Heart left ventricle (tissue), 13 donors: ENCODE data around the gene IFIH1.

Experiments used
- POLR2A ChIP-seq, 2 donors: fragments of 450-650 bp; IDR thresholded peaks; one replicate each; pipeline ENCODE4 v1.6.1; 2017; ENCODE audit warnings: antibody characterized with exemption in 2 of 2, mild to moderate bottlenecking in 2 of 2, moderate library complexity in 2 of 2
- TF ChIP-seq, protein P1 (sequence below), 12 donors: fragments of 200-600 bp; sonication (generic) in 4 of 12; IDR thresholded peaks; one replicate each; pipeline versions ENCODE4 v1.5.0 to v1.8.0; 2018 to 2022; ENCODE audit warnings: antibody characterized with exemption in 12 of 12, mild to moderate bottlenecking in 5 of 12
- donor health status: ischemic (EF 13 %, LVEDD 7.1; RV severe dilation, severe dysfunction).
- donor health status: DM: no; HTN: yes; CAD: no.
- donor health status: DM: no; HTN: no; CAD: no.
- donor health status: ischemic (EF 25% LVEDD 6.9; RV normal size, moderate dysfunction).
- donor health status: ischemic (EF 25% LVEDD 5.7; RV mildly dilated, moderate dysfunction).
- donor health status: ischemic (EF 35%, LVEDD 5.7; RV mildly dilated, moderate dysfunction).
- donor health status: nonischemic (EF 11% LVEDD 7.7; RV severe dilation, severe dysfunction).
- donor health status: DM: yes; HTN: yes; CAD: no.
- donor health status: PGD.
- donor health status: ischemic (EF 29% LVEDD 5.4; RV normal size, mild dysfunction).
- donor health status: nonischemic (EF 23%, LVEDD 6.1; RV moderate dilation, normal function).

DNA sequence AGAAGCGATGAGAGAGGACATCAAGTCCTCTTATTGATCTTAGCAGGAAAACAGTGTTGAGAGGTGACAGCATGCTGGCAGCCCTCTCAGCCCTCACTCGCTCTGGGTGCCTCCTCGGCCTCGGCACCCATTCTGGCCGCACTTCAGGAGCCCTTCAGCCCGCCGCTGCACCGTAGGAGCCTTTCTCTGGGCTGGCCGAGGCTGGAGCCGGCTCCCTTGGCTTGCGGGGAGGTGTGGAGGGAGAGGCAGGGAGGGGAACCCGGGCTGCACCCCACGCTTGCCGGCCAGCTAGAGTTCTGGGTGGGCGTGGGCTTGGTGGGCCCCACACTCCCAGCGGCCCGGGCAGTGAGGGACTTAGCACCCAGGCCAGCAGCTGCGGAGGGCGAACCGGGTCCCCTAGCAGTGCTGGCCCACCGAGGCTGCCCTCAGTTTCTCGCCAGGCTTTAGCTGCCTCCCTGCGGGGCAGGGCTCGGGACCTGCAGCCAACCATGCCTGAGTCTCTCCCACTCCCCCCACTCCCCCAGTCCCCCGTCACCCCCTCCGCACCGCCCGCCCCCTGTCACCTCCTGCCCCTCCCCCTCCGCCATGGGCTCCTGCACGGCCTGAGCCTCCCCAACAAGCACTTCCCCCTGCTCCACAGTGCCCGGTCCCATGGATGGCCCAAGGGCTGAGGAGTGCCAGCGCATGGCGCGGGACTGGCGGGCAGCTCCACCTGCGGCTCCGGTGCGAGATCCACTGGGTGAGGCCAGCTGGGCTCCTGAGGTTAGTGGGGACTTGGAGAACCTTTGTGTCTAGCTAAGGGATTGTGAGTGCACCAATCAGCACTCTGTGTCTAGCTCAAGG is 83.6 kb downstream of the IFIH1 start:
- TF ChIP-seq, protein P1, sequence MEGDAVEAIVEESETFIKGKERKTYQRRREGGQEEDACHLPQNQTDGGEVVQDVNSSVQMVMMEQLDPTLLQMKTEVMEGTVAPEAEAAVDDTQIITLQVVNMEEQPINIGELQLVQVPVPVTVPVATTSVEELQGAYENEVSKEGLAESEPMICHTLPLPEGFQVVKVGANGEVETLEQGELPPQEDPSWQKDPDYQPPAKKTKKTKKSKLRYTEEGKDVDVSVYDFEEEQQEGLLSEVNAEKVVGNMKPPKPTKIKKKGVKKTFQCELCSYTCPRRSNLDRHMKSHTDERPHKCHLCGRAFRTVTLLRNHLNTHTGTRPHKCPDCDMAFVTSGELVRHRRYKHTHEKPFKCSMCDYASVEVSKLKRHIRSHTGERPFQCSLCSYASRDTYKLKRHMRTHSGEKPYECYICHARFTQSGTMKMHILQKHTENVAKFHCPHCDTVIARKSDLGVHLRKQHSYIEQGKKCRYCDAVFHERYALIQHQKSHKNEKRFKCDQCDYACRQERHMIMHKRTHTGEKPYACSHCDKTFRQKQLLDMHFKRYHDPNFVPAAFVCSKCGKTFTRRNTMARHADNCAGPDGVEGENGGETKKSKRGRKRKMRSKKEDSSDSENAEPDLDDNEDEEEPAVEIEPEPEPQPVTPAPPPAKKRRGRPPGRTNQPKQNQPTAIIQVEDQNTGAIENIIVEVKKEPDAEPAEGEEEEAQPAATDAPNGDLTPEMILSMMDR (IDR thresholded peaks at IDR 0.05) = no peak
- TF ChIP-seq POLR2A (IDR thresholded peaks at IDR 0.05) = no peak
